Cardiac septum (tissue), 1 donor: ENCODE data around the gene SLC35F2. TPM values are rescaled to one million over a fixed set of nuclear protein-coding genes. Genes with fewer than 3 reads are reported as not detected.
"Not testable (repeated sequence)": the region's sequence is repeated elsewhere in the genome, so short reads cannot be mapped to it uniquely, and the experiment has no call there.

Source experiments
- DNase-seq: peaks from one replicate; pipeline ENCODE4 v3.0.0-alpha.2; 2020; ENCODE audit warnings: low spot score
- intact Hi-C: fragments of 100-400 bp; cut with DNase I; formaldehyde crosslinking; loops from one replicate; pipeline ENCODE4 v1.14.0; 2022
- total RNA-seq: library from RNA; stranded (reverse); fragmentation: NEBNext Ultra II Directional; extraction: Animal tissue kit (Norgen Biotek cat#: 25700); gene quantifications from one replicate; pipeline ENCODE4 v1.2.1, GENCODE V29; 2021
- donor health status: DM: no; HTN: no; CAD: no.

SLC35F2 gene
- total RNA-seq, 1 donor from 2014 or later, result 1.5 TPM

- intact Hi-C loops, result no loop called here
- no peak for DNase-seq
Observed at GRCh38 chr11:107799218-107799859, 59.2 kb downstream of the SLC35F2 start.

DNA sequence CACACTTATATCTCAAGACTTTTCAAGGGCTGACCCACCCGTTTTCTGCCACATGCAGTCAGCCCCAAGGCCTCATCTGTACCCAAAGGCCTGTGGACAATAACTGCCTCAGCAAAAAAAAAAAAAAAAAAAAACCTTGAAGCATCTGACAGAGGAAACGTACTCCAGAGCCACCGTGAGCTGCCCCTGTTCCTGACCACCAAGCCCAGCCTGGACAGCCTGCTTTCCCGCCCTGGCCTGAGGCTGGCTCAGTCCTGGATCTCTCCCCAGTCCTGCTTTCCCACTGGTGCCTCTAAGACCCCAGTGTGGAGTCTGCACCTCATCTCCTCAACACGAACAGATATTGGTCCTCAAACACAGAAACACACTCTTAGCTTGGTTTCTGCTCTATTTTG is 66.5 kb downstream of the SLC35F2 start:
- intact Hi-C loops, result no loop called here

GRCh38 chr11:107791343-107792048 is 67.1 kb downstream of the SLC35F2 start:
- DNase-seq, result no peak
- intact Hi-C loops, result no loop called here

More for the DNA sequence above, 66.5 kb downstream of the SLC35F2 start:
- no peak for DNase-seq

GRCh38 chr11:107789767-107790166 is 68.8 kb downstream of the SLC35F2 start:
- intact Hi-C loops, result no loop called here
- no peak for DNase-seq

DNA sequence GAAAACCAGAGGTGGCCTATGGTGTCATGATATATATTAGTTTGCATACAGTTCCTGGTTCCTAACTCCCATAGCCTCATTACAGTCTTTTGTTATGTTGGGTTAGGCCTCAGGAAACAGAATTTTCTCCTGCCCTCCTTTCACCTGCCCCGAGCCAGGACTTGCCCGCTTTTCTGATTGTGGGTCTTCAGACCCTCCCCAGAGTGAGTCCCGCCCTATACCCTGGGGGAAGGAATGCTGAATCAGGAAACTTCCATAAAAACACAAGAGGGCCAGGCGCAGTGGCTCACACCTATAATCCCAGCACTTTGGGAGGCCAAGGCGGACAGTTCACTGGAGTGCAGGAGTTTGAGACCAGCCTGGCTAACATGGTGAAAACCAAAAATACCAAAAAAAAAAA is 70.9 kb downstream of the SLC35F2 start:
- DNase-seq, result no peak
- intact Hi-C loops, result no loop called here

DNA sequence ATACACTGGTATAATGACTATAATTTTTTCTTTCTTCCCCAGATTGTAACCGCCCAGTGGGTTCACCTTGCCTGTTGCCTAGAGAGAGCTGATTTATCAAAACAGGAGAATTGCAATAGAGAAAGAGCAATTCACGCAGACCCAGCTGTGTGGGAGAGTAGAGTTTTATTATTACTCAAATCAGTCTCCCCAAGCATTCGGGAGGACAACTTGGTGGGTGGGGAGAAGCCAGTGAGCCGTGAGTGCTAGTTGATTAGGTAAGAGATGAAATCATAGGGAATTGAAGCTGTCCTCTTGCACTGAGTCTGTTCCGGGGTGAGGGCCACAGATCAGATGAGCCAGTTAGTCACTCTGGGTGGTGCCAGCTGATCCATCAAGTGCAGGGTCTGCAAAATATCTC is 73.2 kb downstream of the SLC35F2 start:
- no peak for DNase-seq
- intact Hi-C loops, result no loop called here

DNA sequence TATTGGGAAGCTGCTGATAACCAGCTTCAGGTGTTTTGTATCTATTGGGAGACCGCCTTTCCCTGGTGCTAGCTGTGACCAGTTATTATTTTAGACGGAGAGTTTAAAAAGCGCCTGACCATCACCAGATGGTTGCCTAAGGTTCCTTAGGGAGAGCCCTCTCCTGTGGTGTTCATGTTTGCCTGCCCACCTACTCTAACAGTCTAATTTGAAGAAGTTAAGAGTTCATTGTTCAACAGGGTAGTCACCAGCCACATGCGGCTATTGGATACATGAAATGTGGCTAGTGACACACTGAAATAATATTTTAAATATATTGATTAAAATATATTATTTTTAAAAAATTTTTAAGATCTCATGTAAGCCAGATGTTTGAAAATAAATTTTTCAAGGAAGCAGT is 75.5 kb downstream of the SLC35F2 start:
- no peak for DNase-seq
- intact Hi-C loops, result no loop called here

GRCh38 chr11:107780775-107781174 is 77.8 kb downstream of the SLC35F2 start:
- no peak for DNase-seq
- intact Hi-C loops, result no loop called here

GRCh38 chr11:107780136-107780535 is 78.5 kb downstream of the SLC35F2 start:
- DNase-seq, result no peak
- intact Hi-C loops, result no loop called here

- DNase-seq, result no peak
- intact Hi-C loops, result no loop called here
Observed at GRCh38 chr11:107778839-107779517, 79.6 kb downstream of the SLC35F2 start.

GRCh38 chr11:107777110-107777509 is 81.5 kb downstream of the SLC35F2 start:
- intact Hi-C loops, result no loop called here
- DNase-seq, result no peak

DNA sequence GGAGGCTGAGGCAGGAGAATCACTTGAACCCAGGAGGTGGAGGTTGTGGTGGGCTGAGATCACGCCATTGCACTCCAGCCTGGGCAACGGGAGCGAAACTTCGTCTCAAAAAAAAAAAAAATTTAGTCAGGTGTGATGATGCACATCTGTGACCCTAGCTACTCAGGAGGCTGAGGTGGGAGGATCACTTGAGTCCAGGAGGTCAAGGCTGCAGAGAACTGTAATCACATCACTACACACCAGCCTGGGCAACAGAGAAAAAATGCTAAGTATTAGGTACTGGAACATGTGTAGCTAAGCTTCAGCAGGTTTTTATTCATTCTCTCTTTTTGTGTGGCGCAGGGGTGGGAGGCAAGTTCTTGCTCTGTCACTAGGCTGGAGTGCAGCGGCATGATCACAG is 82.5 kb downstream of the SLC35F2 start:
- intact Hi-C loops, result no loop called here

GRCh38 chr11:107770551-107770951 is 88.0 kb downstream of the SLC35F2 start:
- intact Hi-C loops, result loop anchor here (2.0 kb wide), 1 partner anchor 198 kb away; no protein-coding TSS in a partner anchor
- no peak for DNase-seq

More for the DNA sequence above, 82.5 kb downstream of the SLC35F2 start:
- no peak for DNase-seq

- intact Hi-C loops, result no loop called here
- DNase-seq, result no peak
Observed at GRCh38 chr11:107769189-107769588, 89.4 kb downstream of the SLC35F2 start.

DNA sequence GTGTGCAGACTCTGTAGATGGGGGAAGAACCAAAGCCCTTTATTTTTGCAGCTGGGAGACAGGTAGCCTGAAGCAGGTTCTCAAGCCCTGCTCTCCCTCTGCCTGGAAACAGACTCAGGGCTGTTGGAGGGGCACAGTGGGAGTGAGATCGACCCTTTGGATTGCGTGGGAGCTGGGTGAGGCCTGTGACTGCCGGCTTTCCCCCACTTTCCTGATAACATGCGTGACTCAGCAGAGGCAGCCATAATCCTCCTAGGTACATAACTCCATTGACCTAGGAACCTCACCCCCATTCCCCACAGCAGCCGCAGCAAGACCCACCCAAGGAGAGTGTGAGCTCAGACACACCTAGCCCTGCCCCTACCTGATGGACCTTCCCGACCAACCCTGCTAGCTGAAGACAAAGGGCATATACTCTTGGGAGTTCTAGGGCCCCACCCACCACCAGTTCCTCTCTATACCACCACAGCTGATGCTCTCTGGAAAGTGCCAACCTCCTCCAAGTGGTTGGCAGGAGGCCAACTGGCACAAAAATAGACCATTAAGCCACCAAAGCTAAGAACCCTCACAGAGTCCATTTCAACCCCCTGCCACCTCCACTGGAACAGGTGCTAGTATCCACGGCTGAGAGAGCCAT is 99.8 kb downstream of the SLC35F2 start:
- intact Hi-C loops, DNase-seq: not testable (repeated sequence)

GRCh38 chr11:107757661-107758060 is 100.9 kb downstream of the SLC35F2 start:
- intact Hi-C loops, result no loop called here
- DNase-seq, result no peak

GRCh38 chr11:107756553-107756952 is 102.0 kb downstream of the SLC35F2 start:
- no peak for DNase-seq
- intact Hi-C loops, result no loop called here

DNA sequence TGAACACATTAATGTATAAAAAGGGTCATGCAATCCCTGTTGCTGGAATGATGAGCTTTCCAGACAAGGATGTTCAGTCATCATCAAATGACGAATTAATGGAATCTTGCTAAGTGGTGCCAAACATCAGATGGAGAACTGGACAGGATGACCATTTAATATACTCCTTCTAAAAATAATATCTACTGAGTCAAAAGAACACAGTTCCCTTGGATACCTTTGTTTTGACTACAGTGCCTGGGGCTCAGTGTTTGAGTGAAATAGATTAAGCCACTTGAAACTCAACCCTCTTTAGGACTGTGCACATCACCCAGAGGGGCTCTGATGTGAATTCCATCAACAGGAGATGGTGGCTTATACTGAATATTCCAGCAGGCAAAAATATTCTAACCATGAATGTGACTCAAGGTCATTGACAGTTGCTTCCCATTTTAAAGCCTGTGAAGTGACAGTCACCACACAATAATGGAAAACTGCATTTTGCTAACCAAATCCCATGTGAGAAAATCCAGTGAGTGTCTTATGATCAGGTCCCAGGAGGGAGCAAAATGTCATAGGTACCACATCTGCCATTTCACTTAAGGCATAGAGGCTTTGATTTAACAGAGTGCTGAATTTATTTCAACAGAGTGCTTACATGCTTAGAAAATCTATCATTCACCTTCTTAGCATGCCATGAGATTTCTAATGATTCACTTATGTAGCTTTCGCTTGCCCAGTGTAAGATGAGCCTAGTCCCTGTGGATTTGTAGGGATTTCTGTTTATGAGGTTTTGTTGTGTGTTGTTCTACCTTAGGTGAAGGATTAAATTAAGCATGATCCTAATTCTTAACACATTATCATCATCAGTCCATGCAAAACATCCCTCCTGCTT is 105.4 kb downstream of the SLC35F2 start:
- no peak for DNase-seq
- intact Hi-C loops, result no loop called here

DNA sequence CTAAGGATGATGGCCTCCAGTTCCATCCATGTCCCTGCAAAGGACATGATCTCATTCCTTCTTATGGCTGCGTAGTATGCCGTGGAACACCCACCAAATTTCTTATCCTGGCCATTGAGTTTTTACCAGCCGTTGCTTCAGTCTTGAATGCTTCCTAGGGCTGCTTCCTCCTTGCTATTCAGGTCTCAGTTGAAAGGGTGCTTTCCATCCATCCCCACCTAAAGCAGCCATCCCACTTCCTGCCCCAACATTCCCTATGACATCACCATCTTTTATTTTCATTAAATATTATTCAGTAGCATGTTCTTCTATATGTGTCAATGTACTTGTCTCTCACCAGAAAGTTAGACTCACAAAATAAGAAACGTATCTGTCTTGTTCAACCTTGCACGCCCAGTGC is 106.1 kb downstream of the SLC35F2 start:
- intact Hi-C loops, result no loop called here
- DNase-seq, result no peak
